ENCODE measurements around the gene DDX10.

- TF ChIP-seq CTCF (optimal IDR thresholded peaks at IDR 0.05 in 1 of 3, IDR thresholded peaks at IDR 0.05 in 1 of 3, conservative IDR thresholded peaks at IDR 0.05 in 1 of 3; ENCODE audit: extremely low read depth in 1 of 3, insufficient read depth in 2 of 3, low read length in 3 of 3) (no peak), EZH2 (IDR thresholded peaks at IDR 0.05; ENCODE audit: low read length) (no peak)
These were observed 207.0 kb downstream of the DDX10 start for GRCh38 chr11:108871867-108872266.
